ENCODE measurements around the gene KAZN.
A peak's percentile ranks its signal among the peaks of the same experiment; 100 is the strongest.

Gene KAZN

DNA sequence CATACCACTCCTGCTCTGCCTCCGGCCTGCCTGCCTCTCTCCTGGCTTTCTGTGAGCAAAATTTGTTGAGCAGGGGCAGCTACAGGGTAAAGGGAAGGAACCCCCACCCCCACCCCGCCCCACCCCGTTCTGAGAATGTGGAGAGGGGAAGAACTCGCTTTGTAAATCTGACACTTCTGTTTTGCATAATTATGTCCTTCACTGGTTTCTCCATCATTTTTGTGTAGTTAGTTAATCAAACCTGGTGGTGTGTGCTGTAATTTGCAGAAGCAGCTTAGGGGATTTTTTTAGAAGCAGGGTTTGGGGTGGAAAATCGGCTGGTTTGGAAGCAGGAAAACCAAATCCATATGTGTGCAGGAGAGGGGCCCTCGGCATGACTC, 497.0 kb downstream of the KAZN start:
- Mint-ChIP-seq H3K9me3 (no peaks in the 10 kb centered on the region), H3K4me1 (peaks cover 64% of the 10 kb centered on the region), H3K27me3 (ENCODE audit: low read depth, poor library complexity) (peaks cover 21% of the 10 kb centered on the region), H3K36me3 (ENCODE audit: low read depth) (no peaks in the 10 kb centered on the region), H3K4me3 (no peak overlapping the region), H3K27ac (peak overlapping the region; percentile 74)
- TF ChIP-seq, protein P1, sequence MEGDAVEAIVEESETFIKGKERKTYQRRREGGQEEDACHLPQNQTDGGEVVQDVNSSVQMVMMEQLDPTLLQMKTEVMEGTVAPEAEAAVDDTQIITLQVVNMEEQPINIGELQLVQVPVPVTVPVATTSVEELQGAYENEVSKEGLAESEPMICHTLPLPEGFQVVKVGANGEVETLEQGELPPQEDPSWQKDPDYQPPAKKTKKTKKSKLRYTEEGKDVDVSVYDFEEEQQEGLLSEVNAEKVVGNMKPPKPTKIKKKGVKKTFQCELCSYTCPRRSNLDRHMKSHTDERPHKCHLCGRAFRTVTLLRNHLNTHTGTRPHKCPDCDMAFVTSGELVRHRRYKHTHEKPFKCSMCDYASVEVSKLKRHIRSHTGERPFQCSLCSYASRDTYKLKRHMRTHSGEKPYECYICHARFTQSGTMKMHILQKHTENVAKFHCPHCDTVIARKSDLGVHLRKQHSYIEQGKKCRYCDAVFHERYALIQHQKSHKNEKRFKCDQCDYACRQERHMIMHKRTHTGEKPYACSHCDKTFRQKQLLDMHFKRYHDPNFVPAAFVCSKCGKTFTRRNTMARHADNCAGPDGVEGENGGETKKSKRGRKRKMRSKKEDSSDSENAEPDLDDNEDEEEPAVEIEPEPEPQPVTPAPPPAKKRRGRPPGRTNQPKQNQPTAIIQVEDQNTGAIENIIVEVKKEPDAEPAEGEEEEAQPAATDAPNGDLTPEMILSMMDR (IDR thresholded peaks at IDR 0.05): no peak
- DNase-seq: no peak

GRCh38 chr1:15096293-15096692, 497.8 kb downstream of the KAZN start:
- Mint-ChIP-seq H3K9me3 (no peaks in the 10 kb centered on the region), H3K4me3 (no peak overlapping the region), H3K4me1 (peaks cover 62% of the 10 kb centered on the region), H3K36me3 (ENCODE audit: low read depth) (no peaks in the 10 kb centered on the region), H3K27ac (no peak overlapping the region), H3K27me3 (ENCODE audit: low read depth, poor library complexity) (peaks cover 29% of the 10 kb centered on the region)
- DNase-seq: no peak
- TF ChIP-seq, protein P1 (IDR thresholded peaks at IDR 0.05): no peak

GRCh38 chr1:15098176-15099125, 500.0 kb downstream of the KAZN start:
- Mint-ChIP-seq H3K36me3 (ENCODE audit: low read depth) (no peaks in the 10 kb centered on the region), H3K27ac (no peak overlapping the region), H3K27me3 (ENCODE audit: low read depth, poor library complexity) (peaks cover 37% of the 10 kb centered on the region), H3K4me3 (no peak overlapping the region), H3K4me1 (peaks cover 43% of the 10 kb centered on the region), H3K9me3 (no peaks in the 10 kb centered on the region)
- TF ChIP-seq, protein P1 (IDR thresholded peaks at IDR 0.05): no peak
- DNase-seq: no peak

DNA sequence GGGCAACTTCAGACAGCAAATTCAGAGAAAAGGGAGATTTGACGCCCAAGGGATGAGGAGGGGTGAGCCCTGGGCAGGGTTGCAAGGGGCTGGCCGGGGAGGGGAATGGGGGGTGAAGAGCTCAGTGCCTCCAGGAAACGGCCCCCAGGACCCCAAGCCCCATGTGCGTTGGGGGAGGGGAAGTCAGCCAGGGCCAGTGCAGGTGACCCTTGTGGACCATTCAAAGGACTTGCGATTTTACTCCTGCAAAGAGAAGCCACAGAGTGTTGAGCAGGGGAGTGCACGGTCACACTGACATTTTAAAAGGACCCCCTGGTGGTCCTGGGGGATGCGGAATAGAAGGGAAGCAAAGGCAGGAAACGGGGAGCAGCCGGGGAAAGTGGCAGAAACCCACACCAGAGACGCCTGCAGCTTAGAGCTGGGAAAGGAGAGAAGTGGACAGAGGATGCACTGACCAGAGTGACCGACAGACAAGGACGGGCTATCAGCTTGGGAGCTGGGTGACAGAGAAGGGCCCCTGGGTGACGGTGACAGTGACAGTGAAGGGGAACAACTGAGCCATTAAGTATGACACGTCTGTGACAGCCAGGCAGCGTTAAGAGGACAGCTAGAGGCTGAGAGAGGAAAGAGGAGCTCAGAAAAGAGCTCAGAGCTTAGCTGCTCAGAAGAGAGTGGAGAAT, 501.1 kb downstream of the KAZN start:
- H3K36me3 Mint-ChIP-seq (ENCODE audit: low read depth): no peaks in the 10 kb centered on the region
- DNase-seq: no peak
- no peak overlapping the region for H3K4me3 Mint-ChIP-seq
- peaks cover 40% of the 10 kb centered on the region for H3K27me3 Mint-ChIP-seq (ENCODE audit: low read depth, poor library complexity)
- TF ChIP-seq, protein P1 (IDR thresholded peaks at IDR 0.05): no peak
- peak overlapping the region; percentile 17 for H3K27ac Mint-ChIP-seq
- peaks cover 39% of the 10 kb centered on the region for H3K4me1 Mint-ChIP-seq
- H3K9me3 Mint-ChIP-seq: peaks cover 5% of the 10 kb centered on the region

DNA sequence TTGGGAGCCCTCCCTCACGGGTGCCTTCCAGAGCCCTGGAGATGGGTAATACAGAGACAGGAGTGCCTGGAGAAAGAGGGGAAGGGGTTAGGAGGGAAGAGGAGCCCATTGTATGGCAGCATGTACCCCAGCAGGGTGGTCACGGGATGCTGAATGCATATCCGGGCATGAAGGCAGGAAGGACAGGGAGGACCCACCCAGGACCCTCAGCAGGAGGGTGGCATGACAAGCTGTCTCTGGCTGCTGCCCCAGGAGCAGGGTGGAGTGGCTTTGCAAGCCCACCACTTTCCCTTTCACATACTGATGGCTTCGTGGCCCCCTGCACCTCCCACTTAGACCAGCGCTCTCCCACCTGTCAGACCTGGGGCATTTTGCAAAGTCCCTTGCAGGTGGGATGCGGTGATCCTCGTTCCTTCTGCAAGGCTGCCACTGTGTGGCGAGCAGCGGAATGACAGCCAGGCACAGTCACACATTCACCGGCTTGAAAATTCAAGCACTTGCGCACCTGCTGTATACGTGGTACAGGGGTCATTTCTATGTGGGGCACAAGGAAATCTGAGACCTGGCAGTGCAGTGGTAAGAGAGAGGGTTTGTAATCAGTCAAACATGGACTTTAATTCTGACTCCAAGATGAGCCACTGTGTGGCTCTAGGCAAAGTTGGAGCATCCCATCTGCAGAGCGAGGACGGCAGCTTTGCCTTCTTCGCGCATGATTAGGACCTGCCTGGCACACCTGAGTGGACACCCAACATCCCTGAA, 501.8 kb downstream of the KAZN start:
- TF ChIP-seq, protein P1 (IDR thresholded peaks at IDR 0.05): peak; percentile 97
- peaks cover 39% of the 10 kb centered on the region for H3K4me1 Mint-ChIP-seq
- H3K36me3 Mint-ChIP-seq (ENCODE audit: low read depth): no peaks in the 10 kb centered on the region
- peaks cover 13% of the 10 kb centered on the region for H3K9me3 Mint-ChIP-seq
- DNase-seq: peak; percentile 75
- no peak overlapping the region for H3K4me3 Mint-ChIP-seq
- H3K27me3 Mint-ChIP-seq (ENCODE audit: low read depth, poor library complexity): peaks cover 42% of the 10 kb centered on the region
- H3K27ac Mint-ChIP-seq: no peak overlapping the region

Data from nephron progenitor cell (in vitro differentiated cells).